Measurements from ENCODE around the gene RASSF5.

Gene RASSF5

GRCh38 chr1:206512058-206512850 is 4.9 kb downstream of the RASSF5 start:
- no peak for DNase-seq (ENCODE audit: low read depth, low spot score)
- Histone ChIP-seq H3K9me3 (ENCODE audit: low read depth, low read length) (no peaks in the 10 kb centered on the region), H3K4me3 (peak overlapping the region; percentile 34), H3K9ac (ENCODE audit: insufficient read length) (peak overlapping the region; percentile 21), H3K27ac (no peak overlapping the region), H3K36me3 (ENCODE audit: insufficient read depth, low read length) (no peaks in the 10 kb centered on the region)
- TF ChIP-seq FOXP2 (optimal IDR thresholded peaks at IDR 0.05; ENCODE audit: control extremely low read depth, extremely low read length, insufficient read depth) (no peak), EZH2 (IDR thresholded peaks at IDR 0.05) (no peak)

- no peaks in the 10 kb centered on the region for H3K9me3 ChIP-seq (ENCODE audit: low read depth, low read length)
- H3K4me3 ChIP-seq, result no peak overlapping the region
- DNase-seq (ENCODE audit: low read depth, low spot score), result no peak
- no peaks in the 10 kb centered on the region for H3K36me3 ChIP-seq (ENCODE audit: insufficient read depth, low read length)
- no peak overlapping the region for H3K27ac ChIP-seq
- H3K9ac ChIP-seq (ENCODE audit: insufficient read length), result no peak overlapping the region
- TF ChIP-seq EZH2 (IDR thresholded peaks at IDR 0.05) (no peak), POLR2AphosphoS5 (IDR thresholded peaks at IDR 0.05; ENCODE audit: borderline replicate concordance, low read depth, low read length) (no peak), FOXP2 (optimal IDR thresholded peaks at IDR 0.05; ENCODE audit: control extremely low read depth, extremely low read length, insufficient read depth) (no peak)
Observed at GRCh38 chr1:206512851-206513180, 5.5 kb downstream of the RASSF5 start.

DNA sequence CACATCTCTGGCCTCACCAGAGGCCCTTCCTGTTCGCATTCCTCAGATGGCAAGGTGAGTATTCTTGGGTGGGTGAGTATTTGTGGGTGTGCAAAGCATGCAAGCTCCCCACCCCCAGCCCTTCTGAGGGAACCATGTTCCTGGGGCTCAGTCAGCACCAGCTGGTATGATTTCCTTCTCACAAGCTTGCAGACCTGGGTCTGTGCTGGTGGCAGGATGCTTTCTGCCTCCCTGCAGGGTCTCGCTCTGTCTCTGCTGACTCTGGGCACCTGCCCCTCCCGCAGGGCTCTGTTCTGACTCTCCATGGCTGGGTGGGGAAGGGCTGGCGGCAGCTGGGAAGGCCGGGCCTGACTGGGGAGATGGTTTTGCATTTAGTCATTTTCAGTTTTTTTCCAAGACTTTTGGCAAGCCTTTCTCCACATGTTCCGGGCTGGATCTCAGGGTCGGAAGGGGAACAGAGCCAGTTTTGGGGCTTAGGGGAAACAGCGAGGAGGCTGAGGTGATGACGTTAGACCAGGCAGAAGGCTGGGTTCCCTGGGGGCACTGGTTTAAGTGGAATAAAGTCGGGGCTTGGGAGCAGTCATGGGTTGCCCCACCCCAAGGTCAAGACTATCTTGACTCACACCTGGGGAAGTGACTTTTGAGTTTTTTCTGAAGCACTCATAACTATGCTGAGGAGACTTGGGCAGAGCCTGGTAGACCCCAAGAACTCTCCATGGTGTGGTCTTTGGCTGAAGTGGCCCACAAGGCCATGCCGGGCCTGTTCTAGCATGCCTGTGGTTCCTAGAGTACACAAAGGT is 6.2 kb downstream of the RASSF5 start:
- no peak for DNase-seq (ENCODE audit: low read depth, low spot score)
- H3K36me3 ChIP-seq (ENCODE audit: insufficient read depth, low read length), result no peaks in the 10 kb centered on the region
- H3K9me3 ChIP-seq (ENCODE audit: low read depth, low read length), result no peaks in the 10 kb centered on the region
- no peak overlapping the region for H3K9ac ChIP-seq (ENCODE audit: insufficient read length)
- TF ChIP-seq FOXP2 (optimal IDR thresholded peaks at IDR 0.05; ENCODE audit: control extremely low read depth, extremely low read length, insufficient read depth) (no peak), EZH2 (IDR thresholded peaks at IDR 0.05) (no peak)
- no peak overlapping the region for H3K27ac ChIP-seq
- no peak overlapping the region for H3K4me3 ChIP-seq

GRCh38 chr1:206514813-206515387 is 7.6 kb downstream of the RASSF5 start:
- H3K36me3 ChIP-seq (ENCODE audit: insufficient read depth, low read length), result no peaks in the 10 kb centered on the region
- TF ChIP-seq FOXP2 (optimal IDR thresholded peaks at IDR 0.05; ENCODE audit: control extremely low read depth, extremely low read length, insufficient read depth) (no peak), EZH2 (IDR thresholded peaks at IDR 0.05) (no peak), POLR2AphosphoS5 (IDR thresholded peaks at IDR 0.05; ENCODE audit: borderline replicate concordance, low read depth, low read length) (no peak)

GRCh38 chr1:206516728-206516990 is 9.3 kb downstream of the RASSF5 start:
- H3K27ac ChIP-seq, result no peak overlapping the region
- TF ChIP-seq POLR2AphosphoS5 (IDR thresholded peaks at IDR 0.05; ENCODE audit: borderline replicate concordance, low read depth, low read length), result no peak
- TF ChIP-seq FOXP2 (optimal IDR thresholded peaks at IDR 0.05; ENCODE audit: control extremely low read depth, extremely low read length, insufficient read depth), result no peak
- no peak for TF ChIP-seq EZH2 (IDR thresholded peaks at IDR 0.05)
- no peak for DNase-seq (ENCODE audit: low read depth, low spot score)
- H3K9me3 ChIP-seq (ENCODE audit: low read depth, low read length), result no peaks in the 10 kb centered on the region
- H3K4me3 ChIP-seq, result no peak overlapping the region
- no peaks in the 10 kb centered on the region for H3K36me3 ChIP-seq (ENCODE audit: insufficient read depth, low read length)
- H3K9ac ChIP-seq (ENCODE audit: insufficient read length), result no peak overlapping the region

More at GRCh38 chr1:206514813-206515387, 7.6 kb downstream of the RASSF5 start:
- DNase-seq (ENCODE audit: low read depth, low spot score), result no peak
- Histone ChIP-seq H3K9me3 (ENCODE audit: low read depth, low read length) (no peaks in the 10 kb centered on the region), H3K9ac (ENCODE audit: insufficient read length) (no peak overlapping the region), H3K4me3 (no peak overlapping the region), H3K27ac (no peak overlapping the region)

DNA sequence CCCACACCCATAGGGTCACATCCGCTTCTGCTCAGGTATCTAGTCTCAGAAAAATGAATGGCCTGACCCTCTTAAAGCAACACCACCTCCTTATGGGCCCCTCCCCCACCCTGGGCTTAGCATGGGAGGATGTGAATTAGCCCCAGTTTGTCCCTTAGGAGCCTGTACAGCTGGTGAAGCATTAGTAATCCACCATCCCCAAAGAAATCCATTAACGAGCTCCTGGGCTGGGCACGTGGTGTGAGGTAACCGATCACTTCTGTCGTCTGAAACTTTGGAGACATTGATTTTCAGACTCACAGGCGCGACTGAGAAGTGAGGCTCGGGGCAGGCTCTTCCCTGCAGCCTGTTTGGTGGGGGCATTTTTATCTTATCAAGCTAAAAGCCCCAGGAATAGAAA is 10.5 kb downstream of the RASSF5 start:
- Histone ChIP-seq H3K27ac (no peak overlapping the region), H3K9ac (ENCODE audit: insufficient read length) (no peak overlapping the region), H3K36me3 (ENCODE audit: insufficient read depth, low read length) (no peaks in the 10 kb centered on the region), H3K9me3 (ENCODE audit: low read depth, low read length) (no peaks in the 10 kb centered on the region), H3K4me3 (no peak overlapping the region)
- no peak for DNase-seq (ENCODE audit: low read depth, low spot score)
- TF ChIP-seq EZH2 (IDR thresholded peaks at IDR 0.05), result no peak
- no peak for TF ChIP-seq POLR2AphosphoS5 (IDR thresholded peaks at IDR 0.05; ENCODE audit: borderline replicate concordance, low read depth, low read length)
- TF ChIP-seq FOXP2 (optimal IDR thresholded peaks at IDR 0.05; ENCODE audit: control extremely low read depth, extremely low read length, insufficient read depth), result no peak

GRCh38 chr1:206518206-206518605 is 10.9 kb downstream of the RASSF5 start:
- no peak overlapping the region for H3K9ac ChIP-seq (ENCODE audit: insufficient read length)
- TF ChIP-seq FOXP2 (optimal IDR thresholded peaks at IDR 0.05; ENCODE audit: control extremely low read depth, extremely low read length, insufficient read depth), result no peak
- no peak for TF ChIP-seq EZH2 (IDR thresholded peaks at IDR 0.05)
- TF ChIP-seq POLR2AphosphoS5 (IDR thresholded peaks at IDR 0.05; ENCODE audit: borderline replicate concordance, low read depth, low read length), result no peak
- DNase-seq (ENCODE audit: low read depth, low spot score), result no peak
- H3K36me3 ChIP-seq (ENCODE audit: insufficient read depth, low read length), result no peaks in the 10 kb centered on the region
- no peak overlapping the region for H3K4me3 ChIP-seq
- no peak overlapping the region for H3K27ac ChIP-seq
- H3K9me3 ChIP-seq (ENCODE audit: low read depth, low read length), result no peaks in the 10 kb centered on the region

DNA sequence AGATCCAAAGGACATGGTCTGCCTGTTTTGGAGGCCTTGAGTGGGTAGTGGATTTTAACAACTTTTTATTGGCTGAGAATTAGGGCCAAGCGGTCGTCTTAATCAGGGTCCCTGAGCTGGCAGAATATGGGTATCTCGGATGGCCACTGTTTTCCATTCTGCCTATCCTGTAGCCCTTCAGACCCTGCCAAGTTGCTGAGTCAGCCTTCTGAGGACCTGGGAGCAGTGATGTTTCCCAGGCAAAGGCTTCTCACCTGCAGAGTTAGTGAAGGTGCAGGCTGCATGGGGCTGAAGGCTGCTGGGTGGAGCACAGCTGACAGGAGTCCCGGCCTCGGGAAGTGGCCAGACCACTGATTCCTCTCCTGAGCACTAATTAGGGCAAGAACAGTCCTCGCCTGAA is 11.4 kb downstream of the RASSF5 start:
- H3K27ac ChIP-seq, result no peak overlapping the region

More for the DNA sequence above, 11.4 kb downstream of the RASSF5 start:
- H3K9me3 ChIP-seq (ENCODE audit: low read depth, low read length), result no peaks in the 10 kb centered on the region
- no peak overlapping the region for H3K4me3 ChIP-seq
- no peak for DNase-seq (ENCODE audit: low read depth, low spot score)
- H3K36me3 ChIP-seq (ENCODE audit: insufficient read depth, low read length), result no peaks in the 10 kb centered on the region
- TF ChIP-seq POLR2AphosphoS5 (IDR thresholded peaks at IDR 0.05; ENCODE audit: borderline replicate concordance, low read depth, low read length) (no peak), EZH2 (IDR thresholded peaks at IDR 0.05) (no peak), FOXP2 (optimal IDR thresholded peaks at IDR 0.05; ENCODE audit: control extremely low read depth, extremely low read length, insufficient read depth) (no peak)
- no peak overlapping the region for H3K9ac ChIP-seq (ENCODE audit: insufficient read length)

Measured in SK-N-MC (cell line).